ENCODE measurements around the gene PKIG.

PKIG gene

DNA sequence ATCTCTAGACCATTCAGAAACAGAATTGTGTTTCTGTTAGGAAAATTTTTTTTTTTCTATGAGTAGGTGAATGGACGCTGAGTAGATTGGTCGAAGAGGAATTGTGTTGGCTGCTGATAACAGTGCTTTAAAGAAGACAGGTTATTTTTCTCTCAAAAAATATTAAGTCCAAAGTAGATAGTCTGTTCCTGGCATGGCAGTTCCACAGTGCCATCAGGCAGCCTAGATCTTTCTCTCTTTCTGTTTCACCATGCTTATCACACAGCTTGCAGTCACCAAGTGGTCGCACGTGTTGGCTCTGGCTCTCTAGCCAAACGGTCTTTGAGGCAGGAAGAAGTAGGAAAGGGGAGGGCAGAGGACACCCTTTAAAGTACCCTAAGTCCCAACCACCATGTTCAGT is 38.1 kb upstream of the PKIG start:
- no peak for TF ChIP-seq SIN3A (IDR thresholded peaks at IDR 0.05; ENCODE audit: borderline replicate concordance, insufficient read depth, low read length)
- TF ChIP-seq, protein P1, sequence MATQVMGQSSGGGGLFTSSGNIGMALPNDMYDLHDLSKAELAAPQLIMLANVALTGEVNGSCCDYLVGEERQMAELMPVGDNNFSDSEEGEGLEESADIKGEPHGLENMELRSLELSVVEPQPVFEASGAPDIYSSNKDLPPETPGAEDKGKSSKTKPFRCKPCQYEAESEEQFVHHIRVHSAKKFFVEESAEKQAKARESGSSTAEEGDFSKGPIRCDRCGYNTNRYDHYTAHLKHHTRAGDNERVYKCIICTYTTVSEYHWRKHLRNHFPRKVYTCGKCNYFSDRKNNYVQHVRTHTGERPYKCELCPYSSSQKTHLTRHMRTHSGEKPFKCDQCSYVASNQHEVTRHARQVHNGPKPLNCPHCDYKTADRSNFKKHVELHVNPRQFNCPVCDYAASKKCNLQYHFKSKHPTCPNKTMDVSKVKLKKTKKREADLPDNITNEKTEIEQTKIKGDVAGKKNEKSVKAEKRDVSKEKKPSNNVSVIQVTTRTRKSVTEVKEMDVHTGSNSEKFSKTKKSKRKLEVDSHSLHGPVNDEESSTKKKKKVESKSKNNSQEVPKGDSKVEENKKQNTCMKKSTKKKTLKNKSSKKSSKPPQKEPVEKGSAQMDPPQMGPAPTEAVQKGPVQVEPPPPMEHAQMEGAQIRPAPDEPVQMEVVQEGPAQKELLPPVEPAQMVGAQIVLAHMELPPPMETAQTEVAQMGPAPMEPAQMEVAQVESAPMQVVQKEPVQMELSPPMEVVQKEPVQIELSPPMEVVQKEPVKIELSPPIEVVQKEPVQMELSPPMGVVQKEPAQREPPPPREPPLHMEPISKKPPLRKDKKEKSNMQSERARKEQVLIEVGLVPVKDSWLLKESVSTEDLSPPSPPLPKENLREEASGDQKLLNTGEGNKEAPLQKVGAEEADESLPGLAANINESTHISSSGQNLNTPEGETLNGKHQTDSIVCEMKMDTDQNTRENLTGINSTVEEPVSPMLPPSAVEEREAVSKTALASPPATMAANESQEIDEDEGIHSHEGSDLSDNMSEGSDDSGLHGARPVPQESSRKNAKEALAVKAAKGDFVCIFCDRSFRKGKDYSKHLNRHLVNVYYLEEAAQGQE (IDR thresholded peaks at IDR 0.05; ENCODE audit: insufficient read depth in 1 of 2, low read depth in 2 of 2, low read length in 2 of 2): no peak
- TF ChIP-seq FOXP2 (optimal IDR thresholded peaks at IDR 0.05; ENCODE audit: borderline replicate concordance, extremely low read depth, extremely low read length, insufficient read depth): no peak
- no peak for TF ChIP-seq TAF1 (IDR thresholded peaks at IDR 0.05; ENCODE audit: borderline replicate concordance, insufficient read depth, low read length)
- TF ChIP-seq POLR2AphosphoS5 (IDR thresholded peaks at IDR 0.05; ENCODE audit: low read depth, low read length): no peak

DNA sequence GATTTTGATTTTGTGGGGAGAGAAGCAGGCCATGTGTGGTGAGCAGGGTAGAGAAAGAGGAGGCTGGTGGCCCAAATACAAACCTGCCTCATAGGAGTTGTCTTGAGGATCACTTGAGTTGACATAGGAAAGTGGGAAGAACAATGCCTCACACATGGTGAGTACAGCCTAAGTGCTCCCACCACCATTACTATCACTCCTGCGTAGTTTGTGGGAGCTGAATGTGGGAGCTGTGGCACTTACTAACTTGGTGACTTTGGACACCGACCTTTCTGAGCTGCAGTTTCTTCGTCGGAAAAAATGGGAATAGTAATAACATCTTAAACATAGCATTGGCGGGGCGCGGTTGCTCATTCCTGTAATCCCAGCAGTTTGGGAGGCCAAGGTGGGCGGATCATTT is 35.0 kb upstream of the PKIG start:
- no peak for TF ChIP-seq TAF1 (IDR thresholded peaks at IDR 0.05; ENCODE audit: borderline replicate concordance, insufficient read depth, low read length)
- no peak for TF ChIP-seq POLR2AphosphoS5 (IDR thresholded peaks at IDR 0.05; ENCODE audit: low read depth, low read length)
- TF ChIP-seq, protein P1 (IDR thresholded peaks at IDR 0.05; ENCODE audit: insufficient read depth in 1 of 2, low read depth in 2 of 2, low read length in 2 of 2): no peak
- TF ChIP-seq FOXP2 (optimal IDR thresholded peaks at IDR 0.05; ENCODE audit: borderline replicate concordance, extremely low read depth, extremely low read length, insufficient read depth): no peak
- TF ChIP-seq SIN3A (IDR thresholded peaks at IDR 0.05; ENCODE audit: borderline replicate concordance, insufficient read depth, low read length): no peak

DNA sequence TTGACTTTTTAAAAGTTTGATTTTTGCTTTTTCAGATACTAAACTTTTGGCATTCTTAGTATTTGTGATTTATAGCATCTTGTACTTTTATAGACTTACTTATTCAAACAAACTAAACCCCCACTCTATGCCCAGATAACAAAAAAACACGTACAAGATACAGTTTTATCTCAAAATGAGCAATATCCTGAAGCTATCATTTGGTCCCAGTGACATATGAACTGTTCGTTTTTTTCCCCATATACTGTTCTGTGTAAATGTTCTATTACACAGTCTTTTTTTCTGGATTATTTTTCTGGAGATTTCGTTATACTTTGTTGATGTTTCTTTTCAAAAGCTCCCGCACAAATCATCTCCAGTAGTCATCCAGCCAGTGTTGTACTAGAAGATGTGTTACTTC is 33.3 kb upstream of the PKIG start:
- TF ChIP-seq SIN3A (IDR thresholded peaks at IDR 0.05; ENCODE audit: borderline replicate concordance, insufficient read depth, low read length) (no peak), FOXP2 (optimal IDR thresholded peaks at IDR 0.05; ENCODE audit: borderline replicate concordance, extremely low read depth, extremely low read length, insufficient read depth) (no peak), TAF1 (IDR thresholded peaks at IDR 0.05; ENCODE audit: borderline replicate concordance, insufficient read depth, low read length) (no peak), POLR2AphosphoS5 (IDR thresholded peaks at IDR 0.05; ENCODE audit: low read depth, low read length) (no peak)
- TF ChIP-seq, protein P1 (IDR thresholded peaks at IDR 0.05; ENCODE audit: insufficient read depth in 1 of 2, low read depth in 2 of 2, low read length in 2 of 2): no peak

DNA sequence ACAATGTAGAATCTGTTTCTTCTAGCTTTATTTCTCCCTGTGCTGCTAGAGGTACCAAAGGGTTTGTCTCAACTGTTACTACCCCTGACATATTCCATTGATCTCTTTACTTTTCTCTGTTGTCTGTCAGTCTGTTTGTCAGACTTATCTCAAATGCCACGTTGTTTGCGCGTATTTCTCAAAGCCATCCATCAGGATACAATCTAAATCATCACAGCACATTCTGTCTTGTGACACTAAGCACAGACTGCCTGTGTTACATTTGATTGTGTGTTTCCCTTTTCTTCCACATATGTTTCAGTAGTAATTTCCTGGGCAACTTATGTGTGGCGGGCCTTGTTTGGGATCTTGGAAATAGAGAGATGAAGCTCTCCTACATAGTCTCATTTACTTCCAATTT is 30.3 kb upstream of the PKIG start:
- TF ChIP-seq FOXP2 (optimal IDR thresholded peaks at IDR 0.05; ENCODE audit: borderline replicate concordance, extremely low read depth, extremely low read length, insufficient read depth) (no peak), TAF1 (IDR thresholded peaks at IDR 0.05; ENCODE audit: borderline replicate concordance, insufficient read depth, low read length) (no peak), POLR2AphosphoS5 (IDR thresholded peaks at IDR 0.05; ENCODE audit: low read depth, low read length) (no peak)

DNA sequence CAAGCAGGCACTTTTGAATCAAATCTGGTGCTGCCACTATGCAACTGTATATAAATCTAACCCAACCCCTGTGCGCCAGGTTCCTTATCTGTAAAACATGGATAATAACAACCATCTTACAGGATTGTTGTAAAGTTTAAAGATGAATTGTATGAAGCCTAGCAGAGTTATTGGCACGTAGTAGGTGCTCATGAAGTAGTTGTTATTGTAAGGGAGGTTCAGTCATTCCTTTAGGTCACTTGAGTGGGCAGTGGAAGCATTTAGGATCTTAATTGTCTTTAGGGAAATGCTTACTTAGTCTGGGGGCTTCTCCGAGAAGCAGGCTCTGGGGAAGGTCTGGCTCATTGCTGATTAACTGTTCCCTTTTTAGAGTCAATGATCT is 29.8 kb upstream of the PKIG start:
- TF ChIP-seq TAF1 (IDR thresholded peaks at IDR 0.05; ENCODE audit: borderline replicate concordance, insufficient read depth, low read length) (no peak), SIN3A (IDR thresholded peaks at IDR 0.05; ENCODE audit: borderline replicate concordance, insufficient read depth, low read length) (no peak)
- TF ChIP-seq, protein P1 (IDR thresholded peaks at IDR 0.05; ENCODE audit: insufficient read depth in 1 of 2, low read depth in 2 of 2, low read length in 2 of 2): no peak
